ENCODE results near the gene C9orf85.

The C9orf85 gene

DNA sequence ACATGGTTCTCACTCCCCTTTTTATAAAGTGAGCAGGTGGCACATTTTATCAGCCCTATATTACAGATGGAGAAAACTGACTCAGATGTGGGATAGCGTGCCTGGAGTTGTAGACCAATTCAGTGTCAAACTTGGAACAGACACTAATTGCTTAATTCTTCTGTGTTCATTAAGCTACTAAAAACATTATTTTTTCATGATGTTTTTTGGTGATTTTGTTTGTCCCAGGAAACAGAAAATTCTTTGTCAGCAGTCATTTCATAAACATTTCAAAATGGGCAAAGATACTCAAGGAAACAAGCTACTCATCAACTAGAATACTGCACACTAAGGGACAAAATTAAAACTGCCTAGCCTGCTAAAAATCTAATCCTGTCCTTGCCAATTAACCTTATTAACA lies 2.6 kb upstream of the C9orf85 start:
- DNase-seq, result no peak

- DNase-seq, result peak; percentile 90
These were observed 1.4 kb upstream of the C9orf85 start for GRCh38 chr9:71909887-71910649.

DNA sequence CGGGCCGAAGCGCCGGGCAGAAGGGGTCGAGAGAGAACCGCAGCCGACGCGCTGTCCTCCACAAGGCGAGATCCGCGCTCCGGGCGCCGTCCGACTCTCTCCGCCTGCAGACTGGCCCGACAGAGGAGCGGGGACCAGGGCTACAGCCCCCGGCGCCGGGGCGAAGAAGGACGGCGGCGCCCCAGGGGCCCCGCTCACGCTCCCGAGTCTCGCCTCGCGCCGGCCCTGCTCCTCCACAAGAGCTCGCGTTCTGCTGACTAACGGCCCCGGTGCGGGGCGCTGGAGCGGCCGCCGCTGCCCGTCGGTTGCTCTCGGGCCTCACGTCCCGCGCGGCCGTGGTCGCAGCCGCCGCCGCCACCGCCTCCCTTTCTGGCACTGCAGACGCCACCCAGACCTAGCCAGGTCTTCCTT lies 784 bp upstream of the C9orf85 start:
- no peak for DNase-seq

GRCh38 chr9:71911908-71912335 lies 483 bp downstream of the C9orf85 start:
- no peak for DNase-seq

GRCh38 chr9:71915495-71915894 lies 4.1 kb downstream of the C9orf85 start:
- DNase-seq, result no peak

- DNase-seq, result no peak
These were observed 5.5 kb downstream of the C9orf85 start for GRCh38 chr9:71916834-71917534.

- DNase-seq, result no peak
These were observed 7.0 kb downstream of the C9orf85 start for GRCh38 chr9:71918419-71918818.

- DNase-seq, result no peak
These were observed 9.2 kb downstream of the C9orf85 start for GRCh38 chr9:71920456-71921189.

GRCh38 chr9:71921190-71921814 lies 9.9 kb downstream of the C9orf85 start:
- no peak for DNase-seq

- no peak for DNase-seq
These were observed 13.1 kb downstream of the C9orf85 start for GRCh38 chr9:71924576-71924975.

DNA sequence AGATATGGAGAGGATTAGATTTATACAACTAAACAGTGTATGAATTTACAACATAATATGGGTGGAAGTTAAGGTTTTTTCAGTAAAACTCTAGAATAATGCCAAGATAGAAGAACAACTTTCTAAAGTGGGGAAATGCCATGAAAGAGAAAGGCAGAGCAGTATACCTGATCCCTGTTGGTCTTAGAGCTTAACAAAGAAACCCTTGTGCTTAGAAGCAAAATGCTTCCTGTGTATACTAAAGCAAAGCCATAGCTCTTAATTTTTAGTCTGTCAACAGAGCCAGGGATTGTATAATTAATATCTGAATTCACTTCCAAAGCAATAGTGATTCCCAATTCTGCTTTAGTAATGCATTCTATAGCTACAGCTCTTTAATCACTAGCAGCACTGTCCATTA lies 14.4 kb downstream of the C9orf85 start:
- no peak for DNase-seq

- DNase-seq, result no peak
These were observed 16.9 kb downstream of the C9orf85 start for GRCh38 chr9:71928376-71928775.

- DNase-seq, result no peak
These were observed 17.4 kb downstream of the C9orf85 start for GRCh38 chr9:71928806-71929205.

GRCh38 chr9:71929223-71929622 lies 17.8 kb downstream of the C9orf85 start:
- DNase-seq, result no peak

- no peak for DNase-seq
These were observed 18.5 kb downstream of the C9orf85 start for GRCh38 chr9:71929791-71930440.

DNA sequence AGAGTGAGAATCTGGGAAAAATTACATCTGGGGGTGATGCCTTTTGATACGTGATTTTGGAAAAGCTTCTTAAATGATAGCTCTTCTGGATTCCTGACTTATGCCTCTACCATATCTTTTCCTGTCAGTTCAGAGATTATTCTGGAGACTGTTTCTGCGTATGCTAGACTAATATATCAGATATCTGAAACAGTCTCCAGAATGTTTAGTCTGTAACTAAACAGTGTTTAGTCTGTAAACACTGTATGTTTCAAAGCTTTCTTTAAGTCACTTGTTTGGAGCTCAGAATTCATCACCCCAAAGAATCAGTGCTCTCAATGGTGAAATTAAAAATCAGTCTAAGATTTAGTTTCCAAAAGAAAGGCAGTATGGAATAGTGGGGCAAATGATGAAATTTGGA lies 19.7 kb downstream of the C9orf85 start:
- DNase-seq, result no peak

DNA sequence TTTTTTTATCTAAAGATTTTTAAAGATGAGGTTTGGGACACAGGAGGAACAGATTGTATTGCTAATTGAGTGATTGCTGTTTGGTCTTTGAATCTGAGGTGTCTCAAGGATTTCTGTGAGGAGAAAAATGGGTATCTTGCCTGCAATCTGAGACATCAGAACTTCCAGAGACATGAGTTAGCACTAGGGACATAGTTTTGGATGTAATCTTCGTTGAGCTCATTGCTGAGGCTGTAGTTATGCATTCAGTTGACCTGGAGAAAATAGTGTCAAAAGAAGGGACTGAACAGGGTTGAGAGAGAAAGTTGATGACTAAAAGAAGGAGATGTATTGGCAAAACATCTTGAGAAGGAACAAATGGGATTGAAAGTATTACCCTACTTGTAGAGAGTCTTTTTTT lies 24.6 kb downstream of the C9orf85 start:
- DNase-seq, result no peak

GRCh38 chr9:71937070-71937625 lies 25.7 kb downstream of the C9orf85 start:
- no peak for DNase-seq

DNA sequence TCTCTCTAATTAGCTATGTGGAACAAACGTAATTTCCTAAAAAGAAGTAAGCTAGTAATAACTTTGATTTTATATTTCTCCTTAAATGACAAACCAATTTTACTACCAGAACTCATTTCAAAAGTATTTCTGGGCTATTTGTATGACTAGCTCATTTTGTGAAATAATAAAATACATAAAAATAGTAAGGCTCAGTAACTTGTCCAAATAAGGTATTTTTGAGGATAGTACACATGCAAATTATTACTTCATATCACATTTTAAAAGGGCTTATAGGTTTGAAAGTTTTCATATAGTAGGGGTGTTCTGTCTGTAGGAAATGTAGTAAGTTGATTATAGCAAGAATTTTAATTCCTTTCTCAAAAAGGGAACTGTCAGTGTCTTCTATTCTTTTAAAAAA lies 26.5 kb downstream of the C9orf85 start:
- no peak for DNase-seq

DNA sequence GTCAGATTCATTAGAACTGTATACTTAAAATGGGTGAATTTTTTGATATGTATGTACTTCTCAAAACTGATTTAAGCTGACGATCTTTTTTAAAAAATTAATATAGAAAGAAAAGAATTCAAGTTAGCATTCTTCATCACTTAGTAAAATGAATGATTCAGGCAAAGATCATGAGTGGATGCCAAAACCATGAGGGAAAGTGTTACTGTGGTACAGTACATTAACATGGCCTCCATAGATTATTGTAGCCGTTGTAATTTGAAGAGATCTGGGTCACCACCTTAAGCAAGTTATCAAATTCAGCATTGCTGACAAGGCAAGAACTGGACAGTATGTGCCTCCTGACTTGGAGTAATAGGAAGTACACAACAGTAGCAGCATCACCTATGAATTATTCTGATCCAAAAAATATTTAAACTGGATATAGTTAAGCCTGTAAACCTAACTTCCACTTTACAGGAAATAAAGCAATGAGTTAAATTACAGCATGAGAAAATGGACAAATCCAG lies 29.7 kb downstream of the C9orf85 start:
- DNase-seq, result no peak

DNA sequence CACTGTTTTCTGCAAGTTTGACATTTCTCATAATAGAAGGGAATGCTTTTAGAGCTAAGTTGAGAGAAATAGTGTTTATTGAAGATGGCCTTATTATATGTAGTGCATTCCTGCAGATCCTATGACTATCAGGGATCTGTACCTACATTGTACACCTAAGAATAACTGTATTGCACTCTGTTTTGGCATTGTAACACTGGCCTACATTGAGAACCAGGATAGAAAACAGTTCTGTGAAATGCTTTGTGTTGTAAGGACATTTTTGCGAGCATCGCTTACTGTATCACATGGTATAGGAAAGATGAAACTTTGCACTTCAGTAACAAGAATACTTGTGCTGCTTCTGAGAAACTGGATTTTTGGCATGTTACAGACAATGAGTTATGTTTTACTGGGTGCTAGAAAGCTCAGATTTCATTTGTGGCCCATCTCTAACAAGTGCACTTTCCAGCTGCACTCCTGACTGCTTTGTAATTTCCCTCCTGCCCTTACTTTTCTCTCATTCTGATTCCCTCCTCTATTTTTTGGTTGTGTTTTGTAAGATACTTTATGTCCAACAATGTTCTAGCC lies 30.6 kb downstream of the C9orf85 start:
- no peak for DNase-seq
